HepG2 (cell line): Measurements from ENCODE around the gene EPN2. TPM values are rescaled to one million over a fixed set of nuclear protein-coding genes. Genes with fewer than 3 reads are reported as not detected.

Experiments used
- E2F5 ChIP-seq: sonication (generic); formaldehyde crosslinking; conservative IDR thresholded peaks from 2 replicates; pipeline ENCODE4 v1.4.0; 2020; ENCODE audit warnings: missing genetic modification reagents
- FOXM1 ChIP-seq: sonication (generic); formaldehyde crosslinking; IDR thresholded peaks from 2 replicates; pipeline ENCODE4 v1.5.0; 2020; ENCODE audit warnings: missing genetic modification reagents
- GATA4 ChIP-seq: sonication (generic); IDR thresholded peaks from 2 replicates; pipeline ENCODE4 v1.6.1; 2016; ENCODE audit warnings: antibody characterized with exemption, low read depth, borderline replicate concordance
- HOXA3 ChIP-seq: sonication (generic); formaldehyde crosslinking; IDR thresholded peaks from 2 replicates; pipeline ENCODE4 v1.5.0; 2020; ENCODE audit warnings: missing genetic modification reagents
- MED1 ChIP-seq: sonication (generic); formaldehyde crosslinking; IDR thresholded peaks from 2 replicates; pipeline ENCODE4 v1.4.0; 2020; ENCODE audit warnings: missing genetic modification reagents
- MEIS1 ChIP-seq: sonication (generic); formaldehyde crosslinking; IDR thresholded peaks from 2 replicates; pipeline ENCODE4 v1.9.0; 2021; ENCODE audit warnings: mild to moderate bottlenecking, missing genetic modification reagents, moderate library complexity, borderline replicate concordance
- RERE ChIP-seq: IDR thresholded peaks from 2 replicates; pipeline ENCODE4 v1.6.1; 2016; ENCODE audit warnings: low read depth, missing genetic modification reagents, missing compliant biosample characterization
- ZBTB4 ChIP-seq: sonication (generic); formaldehyde crosslinking; IDR thresholded peaks from 2 replicates; pipeline ENCODE4 v1.4.0; 2020; ENCODE audit warnings: missing genetic modification reagents, mild to moderate bottlenecking, borderline replicate concordance
- ZNF563 ChIP-seq: sonication (generic); formaldehyde crosslinking; IDR thresholded peaks from 2 replicates; pipeline ENCODE4 v1.8.0; 2022; ENCODE audit warnings: mild to moderate bottlenecking, moderate library complexity, missing genetic modification reagents
- ZNF674 ChIP-seq: sonication (generic); formaldehyde crosslinking; IDR thresholded peaks from 2 replicates; pipeline ENCODE4 v1.5.0; 2020; ENCODE audit warnings: low read depth, mild to moderate bottlenecking, missing genetic modification reagents
- polyA plus RNA-seq, 8 experiments: library from polyadenylated mRNA; depleted of rRNA in 3 of 8; stranded (reverse) in 7 of 8; unstranded in 1 of 8; fragments of >200 nt; fragmentation: Illumina TruSeq in 4 of 8; extraction: Trizol in 4 of 8; gene quantifications; 2 replicates each; pipeline versions ENCODE4 v1.2.1 to v1.2.3, GENCODE V29; 2011 to 2016; ENCODE audit warnings: low read depth in 4 of 8, missing spikeins in 1 of 8, mixed read lengths in 1 of 8; ENCODE audit not compliant: insufficient read depth in 1 of 8
- total RNA-seq, 5 experiments: library from RNA; depleted of rRNA; stranded (reverse); fragments of >200 nt; fragmentation: Illumina TruSeq; extraction: Trizol; gene quantifications; 2 replicates each; pipeline ENCODE4 v1.2.3, GENCODE V29; 2016; ENCODE audit warnings: low read depth in 1 of 5

Gene EPN2
- total and polyA plus RNA-seq, 2 of the 13 experiments (the other 11 are each of a cell fraction or from before 2014, with no cell fraction given): 7.8 to 19.2 TPM

GRCh38 chr17:19299214-19299747 lies 62.1 kb downstream of the EPN2 start (continued):
- no peak for TF ChIP-seq ZNF674
- no peak for TF ChIP-seq FOXM1 (CRISPR knock-in tag)
- TF ChIP-seq RERE: no peak
- TF ChIP-seq MED1 (CRISPR knock-in tag): no peak
- TF ChIP-seq ZNF563 (CRISPR knock-in tag): no peak
- no peak for TF ChIP-seq ZBTB4 (CRISPR knock-in tag)
- TF ChIP-seq MEIS1: no peak
- no peak for TF ChIP-seq E2F5 (CRISPR knock-in tag)
- TF ChIP-seq GATA4: no peak
- no peak for TF ChIP-seq HOXA3 (CRISPR knock-in tag)
